MCF 10A (cell line): ENCODE measurements around the gene OLFM4. TPM values are rescaled to one million over a fixed set of nuclear protein-coding genes. Genes with fewer than 3 reads are reported as not detected.

Experiments
- BruUV-seq: library from RNA; stranded (reverse); fragments of 400-500 nt; replicated peaks from 2 replicates; lab custom pipeline; 2021; lab: Mats Ljungman, UMichigan
- CTCF ChIA-PET: fragments of 300-600 bp; sonication (Branson Sonifier 250); formaldehyde crosslinking; extraction: SDS; loops from one replicate; lab custom pipeline; 2021; ENCODE audit warnings: antibody characterized with exemption, inconsistent platforms; lab: Yijun Ruan, JAX
- POLR2A ChIA-PET: fragments of 300-600, 350-650 bp; sonication (Branson Sonifier 250); formaldehyde crosslinking; extraction: SDS; loops from one replicate; lab custom pipeline; 2020; ENCODE audit warnings: antibody characterized with exemption, inconsistent platforms; lab: Yijun Ruan, JAX
- DNase-seq: peaks from one replicate; pipeline ENCODE4 v3.0.0-alpha.2; 2018; ENCODE audit not compliant: unreplicated experiment
- H3K27ac Mint-ChIP-seq: one replicate; pipeline ENCODE4 v1.8.0; 2022; ENCODE audit warnings: mild to moderate bottlenecking, low read depth, mixed read lengths; ENCODE audit not compliant: unreplicated experiment
- H3K27me3 Mint-ChIP-seq: one replicate; pipeline ENCODE4 v1.8.0; 2022; ENCODE audit warnings: mixed read lengths; ENCODE audit not compliant: insufficient read depth, unreplicated experiment
- H3K36me3 Mint-ChIP-seq: one replicate; pipeline ENCODE4 v1.8.0; 2022; ENCODE audit warnings: mild to moderate bottlenecking, moderate library complexity, mixed read lengths; ENCODE audit not compliant: insufficient read depth, unreplicated experiment
- H3K4me1 Mint-ChIP-seq: one replicate; pipeline ENCODE4 v1.8.0; 2022; ENCODE audit warnings: mixed read lengths; ENCODE audit not compliant: insufficient read depth, unreplicated experiment
- H3K4me3 Mint-ChIP-seq: one replicate; pipeline ENCODE4 v1.8.0; 2022; ENCODE audit warnings: mild to moderate bottlenecking, moderate library complexity, mixed read lengths; ENCODE audit not compliant: unreplicated experiment
- H3K9me3 Mint-ChIP-seq: one replicate; pipeline ENCODE4 v1.8.0; 2022; ENCODE audit warnings: mixed read lengths; ENCODE audit not compliant: unreplicated experiment
- intact Hi-C: fragments of 100-400 bp; cut with micrococcal nuclease; formaldehyde crosslinking; loops from 2 replicates; pipeline ENCODE4 v1.14.1; 2022
- total RNA-seq: library from RNA; stranded (reverse); gene quantifications from 2 replicates; pipeline ENCODE4 v1.2.3, GENCODE V29; 2022
- TF ChIP-seq, protein P1 (sequence below): fragments of 200-600 bp; IDR thresholded peaks from one replicate; pipeline ENCODE4 v1.8.0; 2022; ENCODE audit warnings: antibody characterized with exemption, mild to moderate bottlenecking; ENCODE audit not compliant: unreplicated experiment

The OLFM4 gene
- total RNA-seq, 1 experiment from 2014 or later = not detected

DNA sequence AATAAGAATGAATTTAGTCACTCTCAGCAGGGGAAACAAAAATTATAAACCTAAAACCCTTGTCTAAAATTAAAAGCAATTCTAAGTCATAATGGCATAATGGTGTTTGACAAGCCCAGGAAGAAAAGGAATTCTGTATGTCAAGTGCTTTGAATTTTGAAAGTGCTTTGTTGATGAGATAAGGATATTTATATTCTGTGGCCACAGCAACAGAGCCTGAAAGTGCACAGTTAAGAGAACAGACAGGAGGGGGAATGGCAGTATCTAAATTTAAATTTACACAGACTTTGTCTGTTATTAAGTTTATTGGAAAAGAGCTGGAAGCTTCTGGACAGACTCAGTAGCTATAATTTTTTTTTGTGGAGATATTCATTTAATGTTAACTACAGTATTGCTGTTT, 69.8 kb downstream of the OLFM4 start:
- H3K27me3 Mint-ChIP-seq = no peaks in the 10 kb centered on the region
- H3K27ac Mint-ChIP-seq = no peak overlapping the region
- no peak for DNase-seq
- no peak overlapping the region for H3K4me3 Mint-ChIP-seq
- TF ChIP-seq, protein P1, sequence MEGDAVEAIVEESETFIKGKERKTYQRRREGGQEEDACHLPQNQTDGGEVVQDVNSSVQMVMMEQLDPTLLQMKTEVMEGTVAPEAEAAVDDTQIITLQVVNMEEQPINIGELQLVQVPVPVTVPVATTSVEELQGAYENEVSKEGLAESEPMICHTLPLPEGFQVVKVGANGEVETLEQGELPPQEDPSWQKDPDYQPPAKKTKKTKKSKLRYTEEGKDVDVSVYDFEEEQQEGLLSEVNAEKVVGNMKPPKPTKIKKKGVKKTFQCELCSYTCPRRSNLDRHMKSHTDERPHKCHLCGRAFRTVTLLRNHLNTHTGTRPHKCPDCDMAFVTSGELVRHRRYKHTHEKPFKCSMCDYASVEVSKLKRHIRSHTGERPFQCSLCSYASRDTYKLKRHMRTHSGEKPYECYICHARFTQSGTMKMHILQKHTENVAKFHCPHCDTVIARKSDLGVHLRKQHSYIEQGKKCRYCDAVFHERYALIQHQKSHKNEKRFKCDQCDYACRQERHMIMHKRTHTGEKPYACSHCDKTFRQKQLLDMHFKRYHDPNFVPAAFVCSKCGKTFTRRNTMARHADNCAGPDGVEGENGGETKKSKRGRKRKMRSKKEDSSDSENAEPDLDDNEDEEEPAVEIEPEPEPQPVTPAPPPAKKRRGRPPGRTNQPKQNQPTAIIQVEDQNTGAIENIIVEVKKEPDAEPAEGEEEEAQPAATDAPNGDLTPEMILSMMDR = no peak
- no peaks in the 10 kb centered on the region for H3K36me3 Mint-ChIP-seq
- H3K9me3 Mint-ChIP-seq = no peaks in the 10 kb centered on the region
- no peaks in the 10 kb centered on the region for H3K4me1 Mint-ChIP-seq
- ChIA-PET CTCF (no interaction called here), POLR2A (no interaction called here)
- intact Hi-C loops = no loop called here
- no TSS peak for BruUV-seq

DNA sequence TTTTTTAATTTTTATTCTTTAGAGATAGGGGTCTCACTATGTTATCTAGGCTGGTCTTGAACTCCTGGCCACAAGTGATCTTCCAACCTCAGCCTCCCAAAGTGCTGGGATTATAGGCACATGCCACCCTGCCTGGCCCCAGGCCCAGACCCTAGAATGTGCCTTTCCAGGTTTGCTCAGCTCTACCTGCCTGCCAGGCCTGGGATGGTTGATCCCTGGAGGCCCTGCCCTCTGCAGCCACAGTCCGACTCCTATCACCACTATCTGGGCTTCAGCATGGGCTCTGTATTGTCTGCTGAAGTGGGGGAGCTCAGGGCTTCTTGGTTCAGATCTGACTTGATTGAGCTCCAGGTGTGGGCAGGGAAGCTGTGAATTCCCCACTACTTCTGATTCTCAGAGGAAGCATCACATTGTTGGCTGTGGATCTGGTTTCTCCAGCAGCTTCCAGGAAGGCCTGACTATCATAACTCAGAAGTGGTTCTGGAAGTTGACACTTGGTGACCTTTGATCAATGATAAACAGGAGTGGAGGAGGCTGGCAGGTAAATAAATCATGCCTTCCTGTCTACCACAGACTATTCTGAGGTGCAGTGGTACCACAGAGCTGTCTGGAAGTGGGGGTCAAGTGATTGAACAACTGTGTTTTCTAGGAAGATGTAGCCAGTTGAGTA, 71.9 kb downstream of the OLFM4 start:
- intact Hi-C loops = no loop called here
- Mint-ChIP-seq H3K27ac (no peak overlapping the region), H3K4me3 (no peak overlapping the region), H3K27me3 (no peaks in the 10 kb centered on the region), H3K9me3 (no peaks in the 10 kb centered on the region), H3K36me3 (no peaks in the 10 kb centered on the region), H3K4me1 (no peaks in the 10 kb centered on the region)
- no TSS peak for BruUV-seq
- POLR2A ChIA-PET = no interaction called here
- TF ChIP-seq, protein P1 = no peak
- DNase-seq = no peak
- CTCF ChIA-PET = no interaction called here

Other genes starting within 250 kb of the OLFM4 start
- gene PCDH8, start 180.2 kb upstream of the OLFM4 start, total RNA-seq = not detected in 2 replicates